OCI-LY1 (cell line): ENCODE data around the gene CACNA1H.

ENCODE experiments used
- EZH2 ChIP-seq: fragments of 200-600 bp; sonication (generic), shearing (Covaris generic); IDR thresholded peaks from 2 replicates; pipeline ENCODE4 v1.8.0; 2017; ENCODE audit warnings: borderline replicate concordance, mixed run types, mild to moderate bottlenecking, antibody characterized with exemption, low read length, moderate library complexity, mixed read lengths
- TF ChIP-seq, protein P1 (sequence below): fragments of 200-600 bp; sonication (generic), shearing (Covaris generic); IDR thresholded peaks from 2 replicates; pipeline ENCODE4 v1.5.1; 2017; ENCODE audit warnings: mild to moderate bottlenecking, antibody characterized with exemption, low read length, moderate library complexity, mixed read lengths

DNA sequence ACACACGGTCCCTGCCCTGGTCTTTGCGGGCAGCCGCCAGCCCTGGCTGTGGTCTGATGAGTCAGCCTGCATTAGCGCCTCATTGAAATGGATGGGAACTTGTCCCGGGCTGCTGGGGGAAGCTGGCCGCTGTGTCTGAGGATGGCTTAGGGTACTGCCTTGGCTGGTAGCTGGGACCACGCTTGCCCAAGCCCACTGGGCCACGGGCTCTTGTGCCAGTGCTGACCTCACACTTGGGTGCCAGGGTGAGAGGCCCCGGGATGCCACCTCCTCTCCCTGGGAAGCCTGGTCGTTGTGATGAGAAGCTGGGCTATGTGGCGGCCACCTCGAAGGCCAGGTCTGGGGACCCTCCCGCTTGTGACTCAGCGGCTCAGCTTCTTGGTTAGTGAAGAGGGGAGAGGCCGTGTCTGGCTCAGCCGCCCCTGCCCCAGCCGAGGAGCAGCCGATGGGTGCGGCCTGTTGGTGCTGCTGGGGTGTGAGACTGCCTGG is 10.7 kb downstream of the CACNA1H start:
- TF ChIP-seq, protein P1, sequence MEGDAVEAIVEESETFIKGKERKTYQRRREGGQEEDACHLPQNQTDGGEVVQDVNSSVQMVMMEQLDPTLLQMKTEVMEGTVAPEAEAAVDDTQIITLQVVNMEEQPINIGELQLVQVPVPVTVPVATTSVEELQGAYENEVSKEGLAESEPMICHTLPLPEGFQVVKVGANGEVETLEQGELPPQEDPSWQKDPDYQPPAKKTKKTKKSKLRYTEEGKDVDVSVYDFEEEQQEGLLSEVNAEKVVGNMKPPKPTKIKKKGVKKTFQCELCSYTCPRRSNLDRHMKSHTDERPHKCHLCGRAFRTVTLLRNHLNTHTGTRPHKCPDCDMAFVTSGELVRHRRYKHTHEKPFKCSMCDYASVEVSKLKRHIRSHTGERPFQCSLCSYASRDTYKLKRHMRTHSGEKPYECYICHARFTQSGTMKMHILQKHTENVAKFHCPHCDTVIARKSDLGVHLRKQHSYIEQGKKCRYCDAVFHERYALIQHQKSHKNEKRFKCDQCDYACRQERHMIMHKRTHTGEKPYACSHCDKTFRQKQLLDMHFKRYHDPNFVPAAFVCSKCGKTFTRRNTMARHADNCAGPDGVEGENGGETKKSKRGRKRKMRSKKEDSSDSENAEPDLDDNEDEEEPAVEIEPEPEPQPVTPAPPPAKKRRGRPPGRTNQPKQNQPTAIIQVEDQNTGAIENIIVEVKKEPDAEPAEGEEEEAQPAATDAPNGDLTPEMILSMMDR: no peak
- no peak for TF ChIP-seq EZH2
